ENCODE data around the gene PPOX.

- no peak for TF ChIP-seq POLR2A (IDR thresholded peaks at IDR 0.05)
- TF ChIP-seq CTCF (IDR thresholded peaks at IDR 0.05), result no peak
Measured at GRCh38 chr1:161220002-161220401, 53.8 kb downstream of the PPOX start.
